Stimulated activated CD8-positive, alpha-beta memory T cell treated with anti-CD3 and anti-CD28 coated beads, Interleukin-15, amount 100 ng/mL, for 1 hour (primary cell): ENCODE data around the gene DLG4.
A peak's percentile ranks its signal among the peaks of the same experiment; 100 is the strongest.

Source experiments
- DNase-seq: peaks from one replicate; pipeline ENCODE4 v3.0.0-alpha.2; 2020; ENCODE audit warnings: low read depth

Gene DLG4

GRCh38 chr17:7214300-7215135, 5.1 kb downstream of the DLG4 start:
- peak; percentile 99 for DNase-seq

- no peak for DNase-seq
Observed at GRCh38 chr17:7213895-7214299, 5.7 kb downstream of the DLG4 start.

- DNase-seq = no peak
Observed at GRCh38 chr17:7211491-7212273, 8.0 kb downstream of the DLG4 start.

GRCh38 chr17:7208754-7209460, 10.7 kb downstream of the DLG4 start:
- DNase-seq = no peak

- no peak for DNase-seq
Observed at GRCh38 chr17:7208027-7208571, 11.5 kb downstream of the DLG4 start.

- no peak for DNase-seq
Observed at GRCh38 chr17:7207120-7208001, 12.3 kb downstream of the DLG4 start.

- DNase-seq = no peak
Observed at GRCh38 chr17:7205561-7205960, 14.1 kb downstream of the DLG4 start.

GRCh38 chr17:7204828-7205461, 14.7 kb downstream of the DLG4 start:
- DNase-seq = peak; percentile 91

- no peak for DNase-seq
Observed at GRCh38 chr17:7204336-7204735, 15.3 kb downstream of the DLG4 start.

GRCh38 chr17:7203391-7203790, 16.2 kb downstream of the DLG4 start:
- no peak for DNase-seq

GRCh38 chr17:7196651-7197401, 22.8 kb downstream of the DLG4 start:
- DNase-seq = no peak

- no peak for DNase-seq
Observed at GRCh38 chr17:7195971-7196370, 23.7 kb downstream of the DLG4 start.

GRCh38 chr17:7192271-7192937, 27.2 kb downstream of the DLG4 start:
- no peak for DNase-seq

GRCh38 chr17:7191571-7192270, 27.9 kb downstream of the DLG4 start:
- DNase-seq = no peak

GRCh38 chr17:7191069-7191468, 28.6 kb downstream of the DLG4 start:
- DNase-seq = no peak

GRCh38 chr17:7190276-7190917, 29.2 kb downstream of the DLG4 start:
- no peak for DNase-seq

GRCh38 chr17:7186241-7186640, 33.4 kb downstream of the DLG4 start:
- DNase-seq = no peak

- DNase-seq = no peak
Observed at GRCh38 chr17:7184647-7185046, 35.0 kb downstream of the DLG4 start.
